HFFc6 (cell line): Measurements from ENCODE around the gene ZNF581. TPM values are rescaled to one million over a fixed set of nuclear protein-coding genes. Genes with fewer than 3 reads are reported as not detected.

Experiments
- DNase-seq: peaks from one replicate; pipeline ENCODE4 v3.0.0-alpha.2; 2018
- H3K27ac Mint-ChIP-seq: 2 replicates; pipeline ENCODE4 v1.8.0; 2020; ENCODE audit warnings: mild to moderate bottlenecking, mixed read lengths
- H3K27me3 Mint-ChIP-seq: 2 replicates; pipeline ENCODE4 v1.8.0; 2021; ENCODE audit warnings: mild to moderate bottlenecking, moderate library complexity, mixed read lengths; ENCODE audit not compliant: insufficient read depth
- H3K36me3 Mint-ChIP-seq: 2 replicates; pipeline ENCODE4 v1.8.0; 2021; ENCODE audit warnings: low read depth, mixed read lengths
- H3K4me1 Mint-ChIP-seq: 2 replicates; pipeline ENCODE4 v1.8.0; 2020; ENCODE audit warnings: low read depth, mixed read lengths
- H3K4me3 Mint-ChIP-seq: 2 replicates; pipeline ENCODE4 v1.8.0; 2020; ENCODE audit warnings: mild to moderate bottlenecking, moderate library complexity, mixed read lengths
- H3K9me3 Mint-ChIP-seq: 2 replicates; pipeline ENCODE4 v1.8.0; 2020; ENCODE audit warnings: mild to moderate bottlenecking, mixed read lengths
- total RNA-seq, 6 experiments: library from RNA; stranded (reverse); fragmentation: NEBNext Ultra II Directional; extraction: Animal tissue kit (Norgen Biotek cat#: 25700); gene quantifications; 2 replicates in 1 of 6; 3 replicates in 5 of 6; pipeline ENCODE4 v1.2.3, GENCODE V29; 2021
- TF ChIP-seq, protein P1 (sequence below): fragments of 200-600 bp; sonication (generic); IDR thresholded peaks from 2 replicates; pipeline ENCODE4 v1.5.0; 2021; ENCODE audit warnings: antibody characterized with exemption, mild to moderate bottlenecking

The ZNF581 gene
- total RNA-seq, 6 experiments from 2014 or later: 20.1 to 25.8 (median 21.9) TPM

DNA sequence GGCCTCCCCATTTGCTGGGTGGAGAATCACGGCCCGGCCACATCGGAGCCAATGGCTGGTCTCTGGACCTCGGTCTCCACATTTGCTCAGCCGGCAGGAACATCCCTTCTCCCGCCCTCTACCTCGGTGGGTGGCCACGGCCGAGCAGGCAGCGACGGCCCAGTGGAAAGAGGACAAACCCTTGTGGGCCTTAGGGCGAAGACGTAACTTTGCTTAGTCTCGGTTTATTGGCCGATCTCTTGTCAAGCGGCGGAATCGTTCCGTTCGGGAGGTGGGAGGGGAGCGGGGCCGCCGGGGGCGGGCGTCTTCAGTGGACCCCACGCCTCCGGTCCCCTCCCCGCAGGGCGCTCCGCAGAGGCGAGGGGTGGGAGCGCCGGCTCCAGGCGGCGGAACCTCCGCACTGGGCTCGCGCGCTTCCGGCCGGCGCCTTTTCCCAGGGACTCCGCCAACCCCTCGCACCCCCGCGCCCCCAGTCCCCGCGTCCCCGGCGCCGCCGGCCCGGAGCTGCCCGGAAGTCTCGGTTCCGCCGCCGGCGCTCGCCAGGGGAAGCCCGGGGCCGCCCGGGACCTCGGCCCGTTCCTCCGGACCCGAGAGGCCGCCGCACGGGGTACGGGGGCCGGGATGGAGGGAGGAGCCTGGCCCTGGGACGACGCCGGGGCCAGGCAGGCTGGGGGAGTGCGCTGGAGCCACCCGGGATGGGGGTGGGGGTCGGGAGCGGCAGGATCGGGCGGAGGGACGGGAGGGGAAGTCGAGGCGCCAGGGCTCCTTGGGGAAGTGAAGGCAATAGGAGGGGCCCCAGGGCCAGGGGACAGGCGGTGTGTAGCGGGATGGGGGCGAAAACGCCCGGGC, 2.6 kb upstream of the ZNF581 start, which contains the start of gene ZNF580:
Gene ZNF580, plus strand, starts transcription at position 426 of the 849 bp plus-strand sequence. CDS start 1,507 bp downstream, outside the sequence.
- Mint-ChIP-seq H3K4me3 (peak within 1 kb of the TSS; percentile 94), H3K4me1 (peaks cover 62% of the 10 kb centered on the region), H3K27ac (peak within 1 kb of the TSS; percentile 94), H3K36me3 (peaks cover 44% of the 10 kb centered on the region), H3K27me3 (peaks cover 9% of the 10 kb centered on the region), H3K9me3 (no peaks in the 10 kb centered on the region)
- TF ChIP-seq, protein P1, sequence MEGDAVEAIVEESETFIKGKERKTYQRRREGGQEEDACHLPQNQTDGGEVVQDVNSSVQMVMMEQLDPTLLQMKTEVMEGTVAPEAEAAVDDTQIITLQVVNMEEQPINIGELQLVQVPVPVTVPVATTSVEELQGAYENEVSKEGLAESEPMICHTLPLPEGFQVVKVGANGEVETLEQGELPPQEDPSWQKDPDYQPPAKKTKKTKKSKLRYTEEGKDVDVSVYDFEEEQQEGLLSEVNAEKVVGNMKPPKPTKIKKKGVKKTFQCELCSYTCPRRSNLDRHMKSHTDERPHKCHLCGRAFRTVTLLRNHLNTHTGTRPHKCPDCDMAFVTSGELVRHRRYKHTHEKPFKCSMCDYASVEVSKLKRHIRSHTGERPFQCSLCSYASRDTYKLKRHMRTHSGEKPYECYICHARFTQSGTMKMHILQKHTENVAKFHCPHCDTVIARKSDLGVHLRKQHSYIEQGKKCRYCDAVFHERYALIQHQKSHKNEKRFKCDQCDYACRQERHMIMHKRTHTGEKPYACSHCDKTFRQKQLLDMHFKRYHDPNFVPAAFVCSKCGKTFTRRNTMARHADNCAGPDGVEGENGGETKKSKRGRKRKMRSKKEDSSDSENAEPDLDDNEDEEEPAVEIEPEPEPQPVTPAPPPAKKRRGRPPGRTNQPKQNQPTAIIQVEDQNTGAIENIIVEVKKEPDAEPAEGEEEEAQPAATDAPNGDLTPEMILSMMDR: no peak
- DNase-seq: peak; percentile 80

DNA sequence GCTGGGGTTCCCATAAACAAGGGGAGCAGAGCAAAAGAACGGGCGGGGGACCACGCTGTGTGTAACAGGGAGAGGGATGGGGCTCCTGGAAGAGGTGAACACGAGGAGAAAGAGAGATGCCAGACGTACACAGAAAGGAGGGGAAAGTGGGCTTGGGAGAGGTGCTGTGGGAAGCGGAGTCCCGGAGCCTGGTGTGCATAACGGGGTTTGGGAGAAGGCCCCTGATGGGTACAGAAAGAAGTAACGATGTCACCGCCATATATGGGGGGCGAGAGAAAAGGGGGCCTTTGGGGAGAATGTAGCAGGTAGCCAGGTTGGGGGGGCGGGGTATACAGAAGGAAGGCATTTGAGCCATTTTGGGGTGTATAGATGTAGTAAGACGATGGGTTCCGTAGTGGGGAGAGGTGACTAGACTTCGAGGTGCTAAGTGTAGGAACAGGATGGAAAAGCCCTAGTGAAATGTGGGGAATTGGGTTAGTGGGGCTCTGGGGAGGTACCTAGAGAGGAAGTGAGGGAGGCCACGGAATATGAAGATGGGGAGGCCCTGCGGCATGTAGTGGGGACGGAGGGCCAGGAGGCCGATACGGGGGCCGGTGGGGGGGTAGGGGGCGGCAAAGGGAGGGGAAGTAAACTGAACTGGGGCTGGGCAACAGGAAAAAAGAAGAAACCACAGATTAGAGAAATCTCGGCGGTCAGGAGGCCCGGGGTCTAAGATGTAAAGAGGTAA, 1.9 kb upstream of the ZNF581 start:
- Mint-ChIP-seq H3K9me3 (no peaks in the 10 kb centered on the region), H3K27me3 (peaks cover 9% of the 10 kb centered on the region), H3K27ac (peak overlapping the region; percentile 87), H3K4me1 (peaks cover 54% of the 10 kb centered on the region), H3K36me3 (peaks cover 36% of the 10 kb centered on the region), H3K4me3 (peak overlapping the region; percentile 94)
- TF ChIP-seq, protein P1: no peak
- DNase-seq: no peak

DNA sequence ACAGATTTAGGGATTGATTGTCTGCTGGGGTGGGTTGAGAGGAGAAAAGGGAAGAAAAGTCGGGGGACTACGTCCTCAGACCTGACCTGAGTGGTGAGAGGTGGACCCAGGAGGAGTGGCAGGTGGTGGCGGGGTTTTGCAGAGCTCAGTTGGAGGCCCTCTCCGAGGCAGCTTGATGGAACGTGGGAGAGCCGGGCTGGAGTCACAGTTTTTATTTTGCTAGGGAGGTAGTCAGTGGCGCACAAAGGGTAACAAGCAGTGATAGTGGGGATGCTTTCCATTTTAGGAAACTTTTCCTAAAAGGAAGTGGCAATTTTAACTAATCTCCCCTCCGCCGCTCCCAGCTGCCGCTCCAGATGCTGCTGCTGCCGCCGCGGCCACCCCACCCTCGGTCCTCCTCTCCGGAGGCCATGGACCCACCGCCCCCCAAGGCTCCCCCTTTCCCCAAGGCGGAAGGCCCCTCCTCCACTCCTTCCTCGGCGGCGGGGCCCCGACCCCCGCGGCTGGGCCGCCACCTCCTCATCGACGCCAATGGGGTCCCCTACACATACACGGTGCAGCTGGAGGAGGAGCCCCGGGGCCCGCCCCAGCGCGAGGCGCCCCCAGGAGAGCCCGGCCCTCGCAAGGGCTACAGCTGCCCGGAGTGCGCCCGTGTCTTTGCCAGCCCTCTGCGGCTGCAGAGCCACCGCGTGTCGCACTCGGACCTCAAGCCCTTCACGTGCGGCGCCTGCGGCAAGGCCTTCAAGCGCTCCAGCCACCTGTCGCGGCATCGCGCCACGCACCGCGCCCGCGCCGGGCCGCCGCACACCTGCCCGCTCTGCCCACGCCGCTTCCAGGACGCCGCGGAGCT, 1.1 kb upstream of the ZNF581 start:
- Mint-ChIP-seq H3K27ac (peak overlapping the region; percentile 97), H3K4me1 (peaks cover 53% of the 10 kb centered on the region), H3K9me3 (no peaks in the 10 kb centered on the region), H3K4me3 (peak overlapping the region; percentile 94), H3K27me3 (peaks cover 9% of the 10 kb centered on the region), H3K36me3 (peaks cover 31% of the 10 kb centered on the region)
- DNase-seq: no peak
- TF ChIP-seq, protein P1: no peak

DNA sequence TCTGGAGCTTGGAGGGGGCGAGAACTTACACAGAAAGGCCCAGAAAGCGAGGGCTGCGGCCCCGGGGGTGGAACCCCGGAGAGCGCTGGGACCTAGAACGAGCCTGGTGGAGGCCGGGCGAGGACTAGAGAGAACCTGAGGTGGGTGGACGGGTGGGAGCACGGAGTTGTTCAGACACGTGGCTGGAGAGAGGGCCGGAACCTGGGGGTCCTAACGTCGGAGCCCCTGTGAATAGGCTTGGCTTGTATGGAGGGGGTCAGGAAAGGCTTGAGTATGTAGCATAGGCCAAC, 383 bp downstream of the ZNF581 start:
- peaks cover 9% of the 10 kb centered on the region for H3K27me3 Mint-ChIP-seq
- H3K27ac Mint-ChIP-seq: peak overlapping the region; percentile 86
- peaks cover 49% of the 10 kb centered on the region for H3K4me1 Mint-ChIP-seq

More for the DNA sequence above, 383 bp downstream of the ZNF581 start:
- H3K9me3 Mint-ChIP-seq: no peaks in the 10 kb centered on the region
- no peak for DNase-seq
- H3K36me3 Mint-ChIP-seq: peaks cover 18% of the 10 kb centered on the region
- TF ChIP-seq, protein P1: no peak
- peak overlapping the region; percentile 92 for H3K4me3 Mint-ChIP-seq
